ENCODE measurements around the gene LOXL1. TPM values are rescaled to one million over a fixed set of nuclear protein-coding genes. Genes with fewer than 3 reads are reported as not detected.

The LOXL1 gene
- total and polyA plus RNA-seq, 2 of the 13 experiments (the other 11 are each of a cell fraction or from before 2014, with no cell fraction given): 0.51 to 1.3 TPM

- no peak for TF ChIP-seq ATF4 (CRISPR knock-in tag; IDR thresholded peaks at IDR 0.05)
- TF ChIP-seq, protein P1, sequence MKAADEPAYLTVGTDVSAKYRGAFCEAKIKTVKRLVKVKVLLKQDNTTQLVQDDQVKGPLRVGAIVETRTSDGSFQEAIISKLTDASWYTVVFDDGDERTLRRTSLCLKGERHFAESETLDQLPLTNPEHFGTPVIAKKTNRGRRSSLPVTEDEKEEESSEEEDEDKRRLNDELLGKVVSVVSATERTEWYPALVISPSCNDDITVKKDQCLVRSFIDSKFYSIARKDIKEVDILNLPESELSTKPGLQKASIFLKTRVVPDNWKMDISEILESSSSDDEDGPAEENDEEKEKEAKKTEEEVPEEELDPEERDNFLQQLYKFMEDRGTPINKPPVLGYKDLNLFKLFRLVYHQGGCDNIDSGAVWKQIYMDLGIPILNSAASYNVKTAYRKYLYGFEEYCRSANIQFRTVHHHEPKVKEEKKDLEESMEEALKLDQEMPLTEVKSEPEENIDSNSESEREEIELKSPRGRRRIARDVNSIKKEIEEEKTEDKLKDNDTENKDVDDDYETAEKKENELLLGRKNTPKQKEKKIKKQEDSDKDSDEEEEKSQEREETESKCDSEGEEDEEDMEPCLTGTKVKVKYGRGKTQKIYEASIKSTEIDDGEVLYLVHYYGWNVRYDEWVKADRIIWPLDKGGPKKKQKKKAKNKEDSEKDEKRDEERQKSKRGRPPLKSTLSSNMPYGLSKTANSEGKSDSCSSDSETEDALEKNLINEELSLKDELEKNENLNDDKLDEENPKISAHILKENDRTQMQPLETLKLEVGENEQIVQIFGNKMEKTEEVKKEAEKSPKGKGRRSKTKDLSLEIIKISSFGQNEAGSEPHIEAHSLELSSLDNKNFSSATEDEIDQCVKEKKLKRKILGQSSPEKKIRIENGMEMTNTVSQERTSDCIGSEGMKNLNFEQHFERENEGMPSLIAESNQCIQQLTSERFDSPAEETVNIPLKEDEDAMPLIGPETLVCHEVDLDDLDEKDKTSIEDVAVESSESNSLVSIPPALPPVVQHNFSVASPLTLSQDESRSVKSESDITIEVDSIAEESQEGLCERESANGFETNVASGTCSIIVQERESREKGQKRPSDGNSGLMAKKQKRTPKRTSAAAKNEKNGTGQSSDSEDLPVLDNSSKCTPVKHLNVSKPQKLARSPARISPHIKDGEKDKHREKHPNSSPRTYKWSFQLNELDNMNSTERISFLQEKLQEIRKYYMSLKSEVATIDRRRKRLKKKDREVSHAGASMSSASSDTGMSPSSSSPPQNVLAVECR (CRISPR knock-in tag; IDR thresholded peaks at IDR 0.05; ENCODE audit: borderline replicate concordance): peak; percentile 27; the same call in 1 of the 2 replicates
- peak; percentile 47; the same call in 1 of the 2 replicates for TF ChIP-seq PITX1 (CRISPR knock-in tag; IDR thresholded peaks at IDR 0.05)
- TF ChIP-seq, protein P2, sequence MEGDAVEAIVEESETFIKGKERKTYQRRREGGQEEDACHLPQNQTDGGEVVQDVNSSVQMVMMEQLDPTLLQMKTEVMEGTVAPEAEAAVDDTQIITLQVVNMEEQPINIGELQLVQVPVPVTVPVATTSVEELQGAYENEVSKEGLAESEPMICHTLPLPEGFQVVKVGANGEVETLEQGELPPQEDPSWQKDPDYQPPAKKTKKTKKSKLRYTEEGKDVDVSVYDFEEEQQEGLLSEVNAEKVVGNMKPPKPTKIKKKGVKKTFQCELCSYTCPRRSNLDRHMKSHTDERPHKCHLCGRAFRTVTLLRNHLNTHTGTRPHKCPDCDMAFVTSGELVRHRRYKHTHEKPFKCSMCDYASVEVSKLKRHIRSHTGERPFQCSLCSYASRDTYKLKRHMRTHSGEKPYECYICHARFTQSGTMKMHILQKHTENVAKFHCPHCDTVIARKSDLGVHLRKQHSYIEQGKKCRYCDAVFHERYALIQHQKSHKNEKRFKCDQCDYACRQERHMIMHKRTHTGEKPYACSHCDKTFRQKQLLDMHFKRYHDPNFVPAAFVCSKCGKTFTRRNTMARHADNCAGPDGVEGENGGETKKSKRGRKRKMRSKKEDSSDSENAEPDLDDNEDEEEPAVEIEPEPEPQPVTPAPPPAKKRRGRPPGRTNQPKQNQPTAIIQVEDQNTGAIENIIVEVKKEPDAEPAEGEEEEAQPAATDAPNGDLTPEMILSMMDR (CRISPR knock-in tag; IDR thresholded peaks at IDR 0.05): peak; percentile 90
- peak; percentile 47; the same call in 1 of the 2 replicates for TF ChIP-seq DRAP1 (CRISPR knock-in tag; IDR thresholded peaks at IDR 0.05)
- peak; percentile 55 for TF ChIP-seq KAT8 (CRISPR knock-in tag; IDR thresholded peaks at IDR 0.05)
- TF ChIP-seq, protein P3, sequence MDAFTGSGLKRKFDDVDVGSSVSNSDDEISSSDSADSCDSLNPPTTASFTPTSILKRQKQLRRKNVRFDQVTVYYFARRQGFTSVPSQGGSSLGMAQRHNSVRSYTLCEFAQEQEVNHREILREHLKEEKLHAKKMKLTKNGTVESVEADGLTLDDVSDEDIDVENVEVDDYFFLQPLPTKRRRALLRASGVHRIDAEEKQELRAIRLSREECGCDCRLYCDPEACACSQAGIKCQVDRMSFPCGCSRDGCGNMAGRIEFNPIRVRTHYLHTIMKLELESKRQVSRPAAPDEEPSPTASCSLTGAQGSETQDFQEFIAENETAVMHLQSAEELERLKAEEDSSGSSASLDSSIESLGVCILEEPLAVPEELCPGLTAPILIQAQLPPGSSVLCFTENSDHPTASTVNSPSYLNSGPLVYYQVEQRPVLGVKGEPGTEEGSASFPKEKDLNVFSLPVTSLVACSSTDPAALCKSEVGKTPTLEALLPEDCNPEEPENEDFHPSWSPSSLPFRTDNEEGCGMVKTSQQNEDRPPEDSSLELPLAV (CRISPR knock-in tag; conservative IDR thresholded peaks at IDR 0.05; ENCODE audit: low read depth): no peak
- TF ChIP-seq REL (CRISPR knock-in tag; conservative IDR thresholded peaks at IDR 0.05): no peak
- TF ChIP-seq HDAC2 (CRISPR knock-in tag; IDR thresholded peaks at IDR 0.05): 0 out of 2 replicates have a peak, but pooled peaks have one; percentile 38
- TF ChIP-seq, protein P4, sequence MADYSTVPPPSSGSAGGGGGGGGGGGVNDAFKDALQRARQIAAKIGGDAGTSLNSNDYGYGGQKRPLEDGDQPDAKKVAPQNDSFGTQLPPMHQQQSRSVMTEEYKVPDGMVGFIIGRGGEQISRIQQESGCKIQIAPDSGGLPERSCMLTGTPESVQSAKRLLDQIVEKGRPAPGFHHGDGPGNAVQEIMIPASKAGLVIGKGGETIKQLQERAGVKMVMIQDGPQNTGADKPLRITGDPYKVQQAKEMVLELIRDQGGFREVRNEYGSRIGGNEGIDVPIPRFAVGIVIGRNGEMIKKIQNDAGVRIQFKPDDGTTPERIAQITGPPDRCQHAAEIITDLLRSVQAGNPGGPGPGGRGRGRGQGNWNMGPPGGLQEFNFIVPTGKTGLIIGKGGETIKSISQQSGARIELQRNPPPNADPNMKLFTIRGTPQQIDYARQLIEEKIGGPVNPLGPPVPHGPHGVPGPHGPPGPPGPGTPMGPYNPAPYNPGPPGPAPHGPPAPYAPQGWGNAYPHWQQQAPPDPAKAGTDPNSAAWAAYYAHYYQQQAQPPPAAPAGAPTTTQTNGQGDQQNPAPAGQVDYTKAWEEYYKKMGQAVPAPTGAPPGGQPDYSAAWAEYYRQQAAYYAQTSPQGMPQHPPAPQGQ (CRISPR knock-in tag; IDR thresholded peaks at IDR 0.05; ENCODE audit: borderline replicate concordance): no peak
- TF ChIP-seq DMAP1 (CRISPR knock-in tag; IDR thresholded peaks at IDR 0.05): no peak
- TF ChIP-seq KLF13 (CRISPR knock-in tag; IDR thresholded peaks at IDR 0.05): no peak
- no peak for TF ChIP-seq GABPA (IDR thresholded peaks at IDR 0.05; ENCODE audit: low read depth, low read length)
- peak; percentile 46; the same call in 1 of the 2 replicates for TF ChIP-seq GABPA (CRISPR knock-in tag; IDR thresholded peaks at IDR 0.05; ENCODE audit: low read depth)
- TF ChIP-seq ZNF292 (CRISPR knock-in tag; IDR thresholded peaks at IDR 0.05; ENCODE audit: borderline replicate concordance, low read depth): peak; percentile 68; the same call in 1 of the 2 replicates
- no peak; a peak in 2 of 4 replicates for TF ChIP-seq NR2F1 (CRISPR knock-in tag; IDR thresholded peaks at IDR 0.05)
Measured at GRCh38 chr15:73950831-73951561, 24.7 kb downstream of the LOXL1 start (continued).
